Measurements from ENCODE around the gene ZC2HC1B. TPM values are rescaled to one million over a fixed set of nuclear protein-coding genes. Genes with fewer than 3 reads are reported as not detected.

Gene ZC2HC1B
- total RNA-seq, 1 experiment from 2014 or later, result not detected

DNA sequence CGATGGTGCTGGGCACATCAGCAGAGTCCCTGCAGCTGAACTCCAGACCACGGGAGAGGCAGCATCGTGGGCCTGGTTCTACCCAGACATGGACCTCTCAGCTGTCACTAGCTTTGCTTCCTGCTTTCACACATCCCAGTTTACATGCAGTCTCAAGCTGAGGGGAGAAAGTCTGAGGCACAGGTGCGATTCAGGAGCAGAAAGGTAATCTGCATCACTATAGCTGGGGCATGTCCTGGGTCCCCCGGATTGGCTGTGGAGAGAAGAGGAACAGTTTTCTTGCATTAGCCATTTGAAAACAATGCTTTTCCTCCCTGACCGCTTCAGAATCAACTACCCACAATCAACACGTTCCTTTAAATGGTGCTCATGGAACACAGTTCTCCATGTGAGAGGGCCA, 83.9 kb downstream of the ZC2HC1B start (continued):
- TF ChIP-seq CBX3 (IDR thresholded peaks at IDR 0.05; ENCODE audit: low read depth) (no peak), YY1 (IDR thresholded peaks at IDR 0.05; ENCODE audit: extremely low read depth, insufficient replicate concordance, low read depth, low read length) (no peak), POLR2AphosphoS5 (IDR thresholded peaks at IDR 0.05; ENCODE audit: low read depth, low read length) (no peak), SIN3A (IDR thresholded peaks at IDR 0.05; ENCODE audit: low read depth) (no peak), CEBPB (IDR thresholded peaks at IDR 0.05; ENCODE audit: low read depth) (no peak), ZFX (IDR thresholded peaks at IDR 0.05) (no peak)
- TF ChIP-seq, protein P1, sequence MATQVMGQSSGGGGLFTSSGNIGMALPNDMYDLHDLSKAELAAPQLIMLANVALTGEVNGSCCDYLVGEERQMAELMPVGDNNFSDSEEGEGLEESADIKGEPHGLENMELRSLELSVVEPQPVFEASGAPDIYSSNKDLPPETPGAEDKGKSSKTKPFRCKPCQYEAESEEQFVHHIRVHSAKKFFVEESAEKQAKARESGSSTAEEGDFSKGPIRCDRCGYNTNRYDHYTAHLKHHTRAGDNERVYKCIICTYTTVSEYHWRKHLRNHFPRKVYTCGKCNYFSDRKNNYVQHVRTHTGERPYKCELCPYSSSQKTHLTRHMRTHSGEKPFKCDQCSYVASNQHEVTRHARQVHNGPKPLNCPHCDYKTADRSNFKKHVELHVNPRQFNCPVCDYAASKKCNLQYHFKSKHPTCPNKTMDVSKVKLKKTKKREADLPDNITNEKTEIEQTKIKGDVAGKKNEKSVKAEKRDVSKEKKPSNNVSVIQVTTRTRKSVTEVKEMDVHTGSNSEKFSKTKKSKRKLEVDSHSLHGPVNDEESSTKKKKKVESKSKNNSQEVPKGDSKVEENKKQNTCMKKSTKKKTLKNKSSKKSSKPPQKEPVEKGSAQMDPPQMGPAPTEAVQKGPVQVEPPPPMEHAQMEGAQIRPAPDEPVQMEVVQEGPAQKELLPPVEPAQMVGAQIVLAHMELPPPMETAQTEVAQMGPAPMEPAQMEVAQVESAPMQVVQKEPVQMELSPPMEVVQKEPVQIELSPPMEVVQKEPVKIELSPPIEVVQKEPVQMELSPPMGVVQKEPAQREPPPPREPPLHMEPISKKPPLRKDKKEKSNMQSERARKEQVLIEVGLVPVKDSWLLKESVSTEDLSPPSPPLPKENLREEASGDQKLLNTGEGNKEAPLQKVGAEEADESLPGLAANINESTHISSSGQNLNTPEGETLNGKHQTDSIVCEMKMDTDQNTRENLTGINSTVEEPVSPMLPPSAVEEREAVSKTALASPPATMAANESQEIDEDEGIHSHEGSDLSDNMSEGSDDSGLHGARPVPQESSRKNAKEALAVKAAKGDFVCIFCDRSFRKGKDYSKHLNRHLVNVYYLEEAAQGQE (IDR thresholded peaks at IDR 0.05; ENCODE audit: low read depth), result no peak

DNA sequence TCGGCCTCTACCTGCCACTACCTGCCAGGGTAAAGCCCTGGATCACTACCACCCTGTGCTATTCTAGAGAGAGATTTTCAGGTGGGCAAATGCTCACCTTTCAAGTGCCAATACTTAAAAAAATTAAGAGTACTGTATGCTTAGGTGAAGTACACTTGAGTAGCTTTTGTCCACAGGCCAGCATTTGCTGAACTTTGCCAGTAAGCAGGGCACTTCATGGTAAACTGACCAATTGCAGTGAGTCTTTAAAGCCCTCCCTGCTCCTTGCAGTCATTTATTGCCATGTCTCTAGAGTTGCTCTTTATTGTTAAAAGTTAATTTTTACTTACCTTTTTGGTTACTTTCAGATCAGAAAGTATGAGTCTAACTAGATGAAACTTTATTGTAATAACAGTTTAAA, 85.3 kb downstream of the ZC2HC1B start:
- ChIA-PET RAD21 (ENCODE audit: low non-redundant PET in 1 of 2, low total read pairs in 2 of 2, uncharacterized antibody in 2 of 2, unreplicated experiment in 2 of 2) (no interaction called here), CTCF (no interaction called here), POLR2A (no interaction called here)
- BruUV-seq (replicated peaks), result no TSS peak
- DNase-seq (ENCODE audit: low read depth, low spot score) (no peak), ATAC-seq (no peak)
- no peaks in the 10 kb centered on the region for H3K9me3 ChIP-seq (ENCODE audit: control insufficient read depth in 1 of 2, insufficient read depth in 1 of 2, low read depth in 1 of 2, low read length in 2 of 2)
- no peaks in the 10 kb centered on the region for H3K36me3 ChIP-seq (ENCODE audit: control insufficient read depth in 1 of 2, insufficient read depth in 2 of 2, low read length in 2 of 2)
- intact Hi-C loops (cut with micrococcal nuclease), result no loop called here
- no peaks in the 10 kb centered on the region for H3K4me1 ChIP-seq (ENCODE audit: control insufficient read depth in 1 of 2, insufficient read depth in 2 of 2, low read length in 2 of 2)
- no peaks in the 10 kb centered on the region for H3K27me3 ChIP-seq (ENCODE audit: insufficient read depth, low read length)
- no peak overlapping the region for H2AFZ ChIP-seq (ENCODE audit: low read depth, low read length, poor library complexity, severe bottlenecking)
- H3K27ac ChIP-seq (ENCODE audit: low read depth, low read length), result no peak overlapping the region
- H3K4me2 ChIP-seq (ENCODE audit: low read length), result no peak overlapping the region
- H3K4me3 ChIP-seq (replicated peaks in 1 of 2; ENCODE audit: low read depth in 1 of 2, low read length in 2 of 2), result no peak overlapping the region
- no peak overlapping the region for H3K9ac ChIP-seq (ENCODE audit: low read length)
- no peaks in the 10 kb centered on the region for H4K20me1 ChIP-seq (ENCODE audit: insufficient read depth)
- H3K9me2 ChIP-seq (ENCODE audit: insufficient read depth), result no peaks in the 10 kb centered on the region
- TF ChIP-seq SIN3A (IDR thresholded peaks at IDR 0.05; ENCODE audit: low read depth), result no peak
- TF ChIP-seq EZH2 (IDR thresholded peaks at IDR 0.05), result no peak
- H3K79me2 ChIP-seq (ENCODE audit: insufficient read depth, low read length), result no peaks in the 10 kb centered on the region
